ENCODE results near the gene PCK1. TPM values are rescaled to one million over a fixed set of nuclear protein-coding genes. Genes with fewer than 3 reads are reported as not detected.

The PCK1 gene
- total and polyA plus RNA-seq, 2 experiments from 2014 or later: not detected

DNA sequence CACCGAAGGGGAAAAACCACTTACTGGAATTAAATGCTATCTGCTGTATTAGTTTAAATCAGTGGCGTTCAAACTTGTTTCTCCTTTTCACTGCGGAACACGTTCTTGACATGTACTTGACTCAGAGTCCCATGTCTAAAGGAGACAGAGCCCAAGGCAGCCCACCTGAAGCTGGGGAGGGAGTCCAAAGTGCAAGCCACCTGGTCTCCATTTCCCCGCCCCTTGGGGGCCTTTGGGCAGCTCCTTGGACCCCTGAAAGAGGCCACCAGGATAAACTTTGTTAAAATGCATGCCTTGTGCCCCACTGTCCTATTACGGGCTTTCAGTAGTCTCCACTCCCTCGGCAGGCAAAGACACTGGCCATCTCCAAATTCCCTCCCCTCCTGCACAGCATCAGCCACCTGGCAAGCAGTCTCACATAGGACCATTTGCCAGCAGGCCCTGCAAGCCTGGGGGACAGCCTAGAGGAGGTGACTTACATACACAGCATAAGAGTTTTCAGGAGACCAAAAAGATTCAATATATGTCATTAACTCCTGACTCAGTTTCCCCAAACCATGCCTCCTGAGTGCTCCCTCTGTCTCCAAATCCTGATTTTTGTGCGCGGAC, 6.7 kb downstream of the PCK1 start:
- no peaks in the 10 kb centered on the region for H3F3A ChIP-seq (replicated peaks; ENCODE audit: low read depth)
- H3K79me2 ChIP-seq (replicated peaks; ENCODE audit: insufficient read depth): no peaks in the 10 kb centered on the region
- no peak overlapping the region for H3K4me2 ChIP-seq
- no peaks in the 10 kb centered on the region for H3K36me3 Mint-ChIP-seq (ENCODE audit: low read depth)
- H3K4me3 Mint-ChIP-seq: no peak overlapping the region
- TF ChIP-seq, protein P1, sequence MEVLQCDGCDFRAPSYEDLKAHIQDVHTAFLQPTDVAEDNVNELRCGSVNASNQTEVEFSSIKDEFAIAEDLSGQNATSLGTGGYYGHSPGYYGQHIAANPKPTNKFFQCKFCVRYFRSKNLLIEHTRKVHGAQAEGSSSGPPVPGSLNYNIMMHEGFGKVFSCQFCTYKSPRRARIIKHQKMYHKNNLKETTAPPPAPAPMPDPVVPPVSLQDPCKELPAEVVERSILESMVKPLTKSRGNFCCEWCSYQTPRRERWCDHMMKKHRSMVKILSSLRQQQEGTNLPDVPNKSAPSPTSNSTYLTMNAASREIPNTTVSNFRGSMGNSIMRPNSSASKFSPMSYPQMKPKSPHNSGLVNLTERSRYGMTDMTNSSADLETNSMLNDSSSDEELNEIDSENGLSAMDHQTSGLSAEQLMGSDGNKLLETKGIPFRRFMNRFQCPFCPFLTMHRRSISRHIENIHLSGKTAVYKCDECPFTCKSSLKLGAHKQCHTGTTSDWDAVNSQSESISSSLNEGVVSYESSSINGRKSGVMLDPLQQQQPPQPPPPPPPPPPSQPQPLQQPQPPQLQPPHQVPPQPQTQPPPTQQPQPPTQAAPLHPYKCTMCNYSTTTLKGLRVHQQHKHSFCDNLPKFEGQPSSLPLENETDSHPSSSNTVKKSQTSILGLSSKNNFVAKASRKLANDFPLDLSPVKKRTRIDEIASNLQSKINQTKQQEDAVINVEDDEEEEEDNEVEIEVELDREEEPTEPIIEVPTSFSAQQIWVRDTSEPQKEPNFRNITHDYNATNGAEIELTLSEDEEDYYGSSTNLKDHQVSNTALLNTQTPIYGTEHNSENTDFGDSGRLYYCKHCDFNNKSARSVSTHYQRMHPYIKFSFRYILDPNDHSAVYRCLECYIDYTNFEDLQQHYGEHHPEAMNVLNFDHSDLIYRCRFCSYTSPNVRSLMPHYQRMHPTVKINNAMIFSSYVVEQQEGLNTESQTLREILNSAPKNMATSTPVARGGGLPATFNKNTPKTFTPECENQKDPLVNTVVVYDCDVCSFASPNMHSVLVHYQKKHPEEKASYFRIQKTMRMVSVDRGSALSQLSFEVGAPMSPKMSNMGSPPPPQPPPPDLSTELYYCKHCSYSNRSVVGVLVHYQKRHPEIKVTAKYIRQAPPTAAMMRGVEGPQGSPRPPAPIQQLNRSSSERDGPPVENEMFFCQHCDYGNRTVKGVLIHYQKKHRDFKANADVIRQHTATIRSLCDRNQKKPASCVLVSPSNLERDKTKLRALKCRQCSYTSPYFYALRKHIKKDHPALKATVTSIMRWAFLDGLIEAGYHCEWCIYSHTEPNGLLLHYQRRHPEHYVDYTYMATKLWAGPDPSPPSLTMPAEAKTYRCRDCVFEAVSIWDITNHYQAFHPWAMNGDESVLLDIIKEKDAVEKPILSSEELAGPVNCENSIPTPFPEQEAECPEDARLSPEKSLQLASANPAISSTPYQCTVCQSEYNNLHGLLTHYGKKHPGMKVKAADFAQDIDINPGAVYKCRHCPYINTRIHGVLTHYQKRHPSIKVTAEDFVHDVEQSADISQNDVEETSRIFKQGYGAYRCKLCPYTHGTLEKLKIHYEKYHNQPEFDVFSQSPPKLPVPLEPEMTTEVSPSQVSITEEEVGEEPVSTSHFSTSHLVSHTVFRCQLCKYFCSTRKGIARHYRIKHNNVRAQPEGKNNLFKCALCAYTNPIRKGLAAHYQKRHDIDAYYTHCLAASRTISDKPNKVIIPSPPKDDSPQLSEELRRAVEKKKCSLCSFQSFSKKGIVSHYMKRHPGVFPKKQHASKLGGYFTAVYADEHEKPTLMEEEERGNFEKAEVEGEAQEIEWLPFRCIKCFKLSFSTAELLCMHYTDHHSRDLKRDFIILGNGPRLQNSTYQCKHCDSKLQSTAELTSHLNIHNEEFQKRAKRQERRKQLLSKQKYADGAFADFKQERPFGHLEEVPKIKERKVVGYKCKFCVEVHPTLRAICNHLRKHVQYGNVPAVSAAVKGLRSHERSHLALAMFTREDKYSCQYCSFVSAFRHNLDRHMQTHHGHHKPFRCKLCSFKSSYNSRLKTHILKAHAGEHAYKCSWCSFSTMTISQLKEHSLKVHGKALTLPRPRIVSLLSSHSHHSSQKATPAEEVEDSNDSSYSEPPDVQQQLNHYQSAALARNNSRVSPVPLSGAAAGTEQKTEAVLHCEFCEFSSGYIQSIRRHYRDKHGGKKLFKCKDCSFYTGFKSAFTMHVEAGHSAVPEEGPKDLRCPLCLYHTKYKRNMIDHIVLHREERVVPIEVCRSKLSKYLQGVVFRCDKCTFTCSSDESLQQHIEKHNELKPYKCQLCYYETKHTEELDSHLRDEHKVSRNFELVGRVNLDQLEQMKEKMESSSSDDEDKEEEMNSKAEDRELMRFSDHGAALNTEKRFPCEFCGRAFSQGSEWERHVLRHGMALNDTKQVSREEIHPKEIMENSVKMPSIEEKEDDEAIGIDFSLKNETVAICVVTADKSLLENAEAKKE (CRISPR knock-in tag; IDR thresholded peaks at IDR 0.05): no peak
- no peak for TF ChIP-seq ZNF114 (CRISPR knock-in tag; IDR thresholded peaks at IDR 0.05)
- no peak for TF ChIP-seq STAT1 (IDR thresholded peaks at IDR 0.05; ENCODE audit: unreplicated experiment)
- TF ChIP-seq EZH2phosphoT487 (IDR thresholded peaks at IDR 0.05; ENCODE audit: unreplicated experiment): no peak
- no peak for TF ChIP-seq NANOG (IDR thresholded peaks at IDR 0.05; ENCODE audit: borderline replicate concordance)
- no peak for TF ChIP-seq CREB1 (CRISPR knock-in tag; IDR thresholded peaks at IDR 0.05; ENCODE audit: low read depth)
- no peak for TF ChIP-seq JUNB (IDR thresholded peaks at IDR 0.05; ENCODE audit: unreplicated experiment)
- TF ChIP-seq, protein P2, sequence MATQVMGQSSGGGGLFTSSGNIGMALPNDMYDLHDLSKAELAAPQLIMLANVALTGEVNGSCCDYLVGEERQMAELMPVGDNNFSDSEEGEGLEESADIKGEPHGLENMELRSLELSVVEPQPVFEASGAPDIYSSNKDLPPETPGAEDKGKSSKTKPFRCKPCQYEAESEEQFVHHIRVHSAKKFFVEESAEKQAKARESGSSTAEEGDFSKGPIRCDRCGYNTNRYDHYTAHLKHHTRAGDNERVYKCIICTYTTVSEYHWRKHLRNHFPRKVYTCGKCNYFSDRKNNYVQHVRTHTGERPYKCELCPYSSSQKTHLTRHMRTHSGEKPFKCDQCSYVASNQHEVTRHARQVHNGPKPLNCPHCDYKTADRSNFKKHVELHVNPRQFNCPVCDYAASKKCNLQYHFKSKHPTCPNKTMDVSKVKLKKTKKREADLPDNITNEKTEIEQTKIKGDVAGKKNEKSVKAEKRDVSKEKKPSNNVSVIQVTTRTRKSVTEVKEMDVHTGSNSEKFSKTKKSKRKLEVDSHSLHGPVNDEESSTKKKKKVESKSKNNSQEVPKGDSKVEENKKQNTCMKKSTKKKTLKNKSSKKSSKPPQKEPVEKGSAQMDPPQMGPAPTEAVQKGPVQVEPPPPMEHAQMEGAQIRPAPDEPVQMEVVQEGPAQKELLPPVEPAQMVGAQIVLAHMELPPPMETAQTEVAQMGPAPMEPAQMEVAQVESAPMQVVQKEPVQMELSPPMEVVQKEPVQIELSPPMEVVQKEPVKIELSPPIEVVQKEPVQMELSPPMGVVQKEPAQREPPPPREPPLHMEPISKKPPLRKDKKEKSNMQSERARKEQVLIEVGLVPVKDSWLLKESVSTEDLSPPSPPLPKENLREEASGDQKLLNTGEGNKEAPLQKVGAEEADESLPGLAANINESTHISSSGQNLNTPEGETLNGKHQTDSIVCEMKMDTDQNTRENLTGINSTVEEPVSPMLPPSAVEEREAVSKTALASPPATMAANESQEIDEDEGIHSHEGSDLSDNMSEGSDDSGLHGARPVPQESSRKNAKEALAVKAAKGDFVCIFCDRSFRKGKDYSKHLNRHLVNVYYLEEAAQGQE (IDR thresholded peaks at IDR 0.05; ENCODE audit: unreplicated experiment): no peak
- no peak for TF ChIP-seq POLR2AphosphoS5 (IDR thresholded peaks at IDR 0.05; ENCODE audit: low read depth)
- TF ChIP-seq, protein P3, sequence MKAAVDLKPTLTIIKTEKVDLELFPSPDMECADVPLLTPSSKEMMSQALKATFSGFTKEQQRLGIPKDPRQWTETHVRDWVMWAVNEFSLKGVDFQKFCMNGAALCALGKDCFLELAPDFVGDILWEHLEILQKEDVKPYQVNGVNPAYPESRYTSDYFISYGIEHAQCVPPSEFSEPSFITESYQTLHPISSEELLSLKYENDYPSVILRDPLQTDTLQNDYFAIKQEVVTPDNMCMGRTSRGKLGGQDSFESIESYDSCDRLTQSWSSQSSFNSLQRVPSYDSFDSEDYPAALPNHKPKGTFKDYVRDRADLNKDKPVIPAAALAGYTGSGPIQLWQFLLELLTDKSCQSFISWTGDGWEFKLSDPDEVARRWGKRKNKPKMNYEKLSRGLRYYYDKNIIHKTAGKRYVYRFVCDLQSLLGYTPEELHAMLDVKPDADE (IDR thresholded peaks at IDR 0.05): no peak
- TF ChIP-seq EZH2 (IDR thresholded peaks at IDR 0.05; ENCODE audit: low read depth, unreplicated experiment): no peak
- TF ChIP-seq ZNF331 (CRISPR knock-in tag; IDR thresholded peaks at IDR 0.05; ENCODE audit: low read depth): no peak
- TF ChIP-seq, protein P4, sequence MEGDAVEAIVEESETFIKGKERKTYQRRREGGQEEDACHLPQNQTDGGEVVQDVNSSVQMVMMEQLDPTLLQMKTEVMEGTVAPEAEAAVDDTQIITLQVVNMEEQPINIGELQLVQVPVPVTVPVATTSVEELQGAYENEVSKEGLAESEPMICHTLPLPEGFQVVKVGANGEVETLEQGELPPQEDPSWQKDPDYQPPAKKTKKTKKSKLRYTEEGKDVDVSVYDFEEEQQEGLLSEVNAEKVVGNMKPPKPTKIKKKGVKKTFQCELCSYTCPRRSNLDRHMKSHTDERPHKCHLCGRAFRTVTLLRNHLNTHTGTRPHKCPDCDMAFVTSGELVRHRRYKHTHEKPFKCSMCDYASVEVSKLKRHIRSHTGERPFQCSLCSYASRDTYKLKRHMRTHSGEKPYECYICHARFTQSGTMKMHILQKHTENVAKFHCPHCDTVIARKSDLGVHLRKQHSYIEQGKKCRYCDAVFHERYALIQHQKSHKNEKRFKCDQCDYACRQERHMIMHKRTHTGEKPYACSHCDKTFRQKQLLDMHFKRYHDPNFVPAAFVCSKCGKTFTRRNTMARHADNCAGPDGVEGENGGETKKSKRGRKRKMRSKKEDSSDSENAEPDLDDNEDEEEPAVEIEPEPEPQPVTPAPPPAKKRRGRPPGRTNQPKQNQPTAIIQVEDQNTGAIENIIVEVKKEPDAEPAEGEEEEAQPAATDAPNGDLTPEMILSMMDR (conservative IDR thresholded peaks at IDR 0.05; ENCODE audit: low read depth in 2 of 2): no peak
- H3K36me3 ChIP-seq (ENCODE audit: insufficient read depth): no peaks in the 10 kb centered on the region
- H3K27me3 ChIP-seq (ENCODE audit: insufficient read depth): no peaks in the 10 kb centered on the region
- no peak overlapping the region for H3K27ac Mint-ChIP-seq
- H3K9me2 ChIP-seq (ENCODE audit: insufficient read depth): 0 out of 2 replicates have a peak, but pooled peaks cover 12% of the 10 kb centered on the region
- H3K4me3 ChIP-seq: no peak overlapping the region
- H4K20me1 ChIP-seq (replicated peaks; ENCODE audit: insufficient read depth): no peaks in the 10 kb centered on the region
- DNase-seq (ENCODE audit: low spot score): no peak
- H3K4me1 ChIP-seq (ENCODE audit: insufficient read depth): no peaks in the 10 kb centered on the region
- H3K27me3 Mint-ChIP-seq (ENCODE audit: insufficient read depth, low read depth, poor library complexity): peaks cover 5% of the 10 kb centered on the region
- no peaks in the 10 kb centered on the region for H3K4me1 Mint-ChIP-seq
- no peaks in the 10 kb centered on the region; the same call in 2 of the 3 replicates for H3K9me3 Mint-ChIP-seq
- H3K27ac ChIP-seq (ENCODE audit: low read depth): no peak overlapping the region
- no peak for ATAC-seq
- no peak overlapping the region for H2AFZ ChIP-seq
